Endothelial cell of umbilical vein (primary cell): ENCODE data around the gene VEPH1. TPM values are rescaled to one million over a fixed set of nuclear protein-coding genes. Genes with fewer than 3 reads are reported as not detected.

ENCODE experiments used
- BruUV-seq: library from RNA; stranded (reverse); fragments of 400-500 nt; replicated peaks from 2 replicates; lab custom pipeline; 2021; lab: Mats Ljungman, UMichigan
- CTCF ChIA-PET: fragments of 300-600, 350-600 bp; sonication (Branson Sonifier 250); formaldehyde crosslinking; loops from one replicate; lab custom pipeline; 2021; ENCODE audit warnings: antibody characterized with exemption, inconsistent platforms; lab: Charles Lee
- POLR2A ChIA-PET: fragments of 300-600, 350-600 bp; sonication (Branson Sonifier 250); formaldehyde crosslinking; loops from one replicate; lab custom pipeline; 2021; ENCODE audit warnings: antibody characterized with exemption, inconsistent platforms; lab: Charles Lee
- DNase-seq: peaks from one replicate; pipeline ENCODE4 v3.0.0-alpha.2; 2011; ENCODE audit warnings: low read depth, low spot score
- FAIRE-seq: peaks from 2 replicates; lab custom pipeline; 2011; peaks lifted over from hg19 to GRCh38; lab: Jason Lieb, UNC
- H2AFZ ChIP-seq: 2 replicates; pipeline ENCODE4 v1.6.0; 2012; ENCODE audit warnings: low read depth, low read length, control low read depth, inconsistent platforms
- H3K27ac ChIP-seq: 2 replicates; pipeline ENCODE4 v1.5.1; 2011; ENCODE audit warnings: low read depth, mild to moderate bottlenecking, control low read depth, low read length, moderate library complexity; ENCODE audit not compliant: insufficient read depth
- H3K27me3 ChIP-seq, 2 experiments: 2 replicates each; pipeline versions ENCODE4 v1.6.0 to v1.6.1; 2011; ENCODE audit warnings: low read length in 2 of 2, mixed read lengths in 1 of 2; ENCODE audit not compliant: control insufficient read depth in 2 of 2, insufficient read depth in 2 of 2
- H3K36me3 ChIP-seq, 2 experiments: 2 replicates in 1 of 2; 3 replicates in 1 of 2; pipeline ENCODE4 v1.5.1; 2011; ENCODE audit warnings: low read length in 2 of 2, mild to moderate bottlenecking in 1 of 2, moderate library complexity in 1 of 2; ENCODE audit not compliant: control insufficient read depth in 2 of 2, insufficient read depth in 2 of 2; ENCODE audit errors: extremely low read depth in 1 of 2
- H3K4me1 ChIP-seq: 3 replicates; pipeline ENCODE4 v1.5.1; 2011; ENCODE audit warnings: mild to moderate bottlenecking, low read length; ENCODE audit not compliant: control insufficient read depth, insufficient read depth; ENCODE audit errors: extremely low read depth
- H3K4me2 ChIP-seq: 2 replicates; pipeline ENCODE4 v1.6.1; 2011; ENCODE audit warnings: low read length, control low read depth, mixed read lengths; ENCODE audit not compliant: insufficient read depth
- H3K4me3 ChIP-seq, 3 experiments: fragments of 200-600 bp in 1 of 3; sonication (generic), shearing (Covaris generic) in 1 of 3; replicated peaks in 1 of 3; 2 replicates each; pipeline ENCODE4 v1.5.1; 2011 to 2016; ENCODE audit warnings: control low read depth in 3 of 3, low read length in 3 of 3, mild to moderate bottlenecking in 2 of 3, inconsistent platforms in 1 of 3, low read depth in 1 of 3, moderate library complexity in 1 of 3; ENCODE audit not compliant: insufficient read depth in 1 of 3
- H3K79me2 ChIP-seq: 2 replicates; pipeline ENCODE4 v1.6.0; 2012; ENCODE audit warnings: low read length, inconsistent platforms; ENCODE audit not compliant: control insufficient read depth, insufficient read depth
- H3K9ac ChIP-seq: replicated peaks from 2 replicates; pipeline ENCODE3; 2011; ENCODE audit warnings: low read length, control low read depth; ENCODE audit not compliant: insufficient read depth; ENCODE audit errors: extremely low read depth
- H3K9me1 ChIP-seq: replicated peaks from 3 replicates; pipeline ENCODE4 v1.6.0; 2011; ENCODE audit warnings: mild to moderate bottlenecking, low read length; ENCODE audit not compliant: control insufficient read depth, insufficient read depth; ENCODE audit errors: extremely low read depth
- H3K9me3 ChIP-seq: replicated peaks from 2 replicates; pipeline ENCODE4 v1.5.1; 2012; ENCODE audit warnings: low read length, inconsistent platforms; ENCODE audit not compliant: control insufficient read depth, insufficient read depth
- H4K20me1 ChIP-seq: replicated peaks from 2 replicates; pipeline ENCODE3; 2011; ENCODE audit warnings: mild to moderate bottlenecking, low read length; ENCODE audit not compliant: control insufficient read depth, insufficient read depth; ENCODE audit errors: extremely low read depth
- CTCF ChIP-seq, 2 donors: IDR thresholded peaks; 1 replicate in 1 of 2; 2 replicates in 1 of 2; pipeline ENCODE4 v1.5.1; 2011; ENCODE audit warnings: low read length in 2 of 2, mild to moderate bottlenecking in 2 of 2, moderate library complexity in 2 of 2, control low read depth in 1 of 2, inconsistent platforms in 1 of 2, low read depth in 1 of 2; ENCODE audit not compliant: insufficient read depth in 1 of 2; ENCODE audit errors: extremely low read depth in 1 of 2
- EZH2 ChIP-seq: IDR thresholded peaks from 2 replicates; pipeline ENCODE4 v1.6.1; 2012; ENCODE audit warnings: borderline replicate concordance, low read depth, mild to moderate bottlenecking, moderate library complexity, low read length, inconsistent platforms; ENCODE audit not compliant: severe bottlenecking
- FOS ChIP-seq: IDR thresholded peaks from 2 replicates; pipeline ENCODE4 v1.6.1; 2011; ENCODE audit warnings: mild to moderate bottlenecking, low read length, moderate library complexity, borderline replicate concordance; ENCODE audit not compliant: insufficient read depth
- GATA2 ChIP-seq: IDR thresholded peaks from 2 replicates; pipeline ENCODE4 v1.7.0; 2011; ENCODE audit warnings: low read depth, mild to moderate bottlenecking, moderate library complexity, mixed read lengths, low read length; ENCODE audit not compliant: insufficient read length, insufficient read depth
- MAX ChIP-seq: IDR thresholded peaks from 2 replicates; pipeline ENCODE4 v1.6.1; 2011; ENCODE audit not compliant: insufficient read depth, insufficient read length
- MYC ChIP-seq: IDR thresholded peaks from one replicate; pipeline ENCODE4 v1.6.1; 2011; ENCODE audit warnings: mild to moderate bottlenecking, low read depth, low read length
- POLR2A ChIP-seq: IDR thresholded peaks from 2 replicates; pipeline ENCODE4 v1.6.1; 2012; ENCODE audit warnings: low read depth, mild to moderate bottlenecking, control low read depth, low read length
- POLR2AphosphoS5 ChIP-seq: IDR thresholded peaks from 2 replicates; pipeline ENCODE4 v1.6.1; 2012; ENCODE audit warnings: low read depth, mild to moderate bottlenecking, control low read depth, low read length, moderate library complexity; ENCODE audit not compliant: insufficient read depth
- dilution Hi-C: fragments of 300-500 bp; cut with MboI; formaldehyde crosslinking; loops from one replicate; pipeline ENCODE4 v1.15.0; 2019; ENCODE audit warnings: low sequenced_read_pairs; ENCODE audit not compliant: extremely low pct_ligation_motif_present
- intact Hi-C: fragments of 100-400 bp; cut with micrococcal nuclease; formaldehyde crosslinking; loops from one replicate; pipeline ENCODE4 v1.10.0; 2022
- polyA plus RNA-seq, 4 experiments: library from polyadenylated mRNA; depleted of rRNA in 3 of 4; stranded (reverse) in 3 of 4; unstranded in 1 of 4; fragments of >200 nt; gene quantifications; 2 replicates each; pipeline versions ENCODE4 v1.2.1 to v1.2.3, GENCODE V29; 2011 to 2012; ENCODE audit warnings: missing spikeins in 1 of 4
- total RNA-seq: library from RNA; stranded (reverse); gene quantifications from 2 replicates; pipeline ENCODE4 v1.2.3, GENCODE V29; 2021

Gene VEPH1
- total and polyA plus RNA-seq, 2 donors (not counting 3 experiments of a cell fraction or from before 2014, with no cell fraction given), result 42.9 to 136 TPM

- Histone ChIP-seq H3K9ac (no peak overlapping the region), H4K20me1 (no peaks in the 10 kb centered on the region), H3K79me2 (peaks cover 91% of the 10 kb centered on the region), H3K4me3 (no peak overlapping the region), H3K36me3 (peaks cover 2 to 9% of the 10 kb centered on the region in 2 experiments), H3K27ac (no peak overlapping the region), H3K27me3 (no peaks in the 10 kb centered on the region), H3K4me1 (no peaks in the 10 kb centered on the region), H3K9me3 (no peaks in the 10 kb centered on the region), H3K9me1 (no peaks in the 10 kb centered on the region), H2AFZ (no peak overlapping the region), H3K4me2 (no peak overlapping the region)
- FAIRE-seq, result no peak
- TF ChIP-seq CTCF (IDR thresholded peaks at IDR 0.05; ENCODE audit: extremely low read depth in 1 of 2, insufficient read depth in 1 of 2, low read depth in 1 of 2, low read length in 2 of 2) (no peak), MYC (no peak), MAX (no peak), POLR2A (no peak), FOS (no peak), EZH2 (no peak), GATA2 (no peak), POLR2AphosphoS5 (no peak)
- intact Hi-C loops, result no loop called here
- no peak for DNase-seq
- ChIA-PET POLR2A (no interaction called here), CTCF (interaction anchor here (1.1 to 2.0 kb wide), 3 partner anchors 8 to 58 kb away, joined by 4 to 8 read pairs (median 5); no protein-coding TSS in a partner anchor)
- dilution Hi-C loops, result no loop called here
- BruUV-seq, result no TSS peak
Measured at GRCh38 chr3:157514371-157514895, 11.2 kb upstream of the VEPH1 start.
